ENCODE data around the gene CHRNE. TPM values are rescaled to one million over a fixed set of nuclear protein-coding genes. Genes with fewer than 3 reads are reported as not detected.

CHRNE gene
- total RNA-seq, 2 donors from 2014 or later, result 0.27 TPM; not detected in 1

- H3K36me3 Mint-ChIP-seq, result peaks cover 75 to 89% of the 10 kb centered on the region in 2 donors
- ATAC-seq, result no peak
- no peaks in the 10 kb centered on the region for H3K9me3 Mint-ChIP-seq
- peak overlapping the region; percentile 97 to 98 for H3K27ac Mint-ChIP-seq
- no peak for DNase-seq (ENCODE audit: low spot score in 2 of 2)
These were observed 40.0 kb upstream of the CHRNE start for GRCh38 chr17:4942760-4943508.

GRCh38 chr17:4941319-4941610, 38.4 kb upstream of the CHRNE start:
- H3K36me3 Mint-ChIP-seq, result peaks cover 61 to 75% of the 10 kb centered on the region in 2 donors
- ATAC-seq (no peak), DNase-seq (ENCODE audit: low spot score in 2 of 2) (no peak)
- H3K9me3 Mint-ChIP-seq, result no peaks in the 10 kb centered on the region
- H3K27ac Mint-ChIP-seq, result peak overlapping the region; percentile 97 to 98

- ATAC-seq (peak in 1 of 2 donors; percentile 7), DNase-seq (ENCODE audit: low spot score in 2 of 2) (peak in 1 of 2 donors; percentile 78)
- Mint-ChIP-seq H3K9me3 (no peaks in the 10 kb centered on the region), H3K27ac (peak overlapping the region; percentile 97 to 98), H3K36me3 (peaks cover 56 to 70% of the 10 kb centered on the region in 2 donors)
These were observed 37.8 kb upstream of the CHRNE start for GRCh38 chr17:4940555-4941318.

GRCh38 chr17:4939796-4940554, 37.1 kb upstream of the CHRNE start, which contains the start of the genes RNF167 and SLC25A11:
TSS of gene RNF167 (plus strand) at chr17:4940268. CDS start at chr17:4940910, 642 bp downstream.
TSS of gene SLC25A11 (minus strand) at chr17:4940046. CDS start at chr17:4939910, 136 bp downstream.
- peaks cover 48 to 62% of the 10 kb centered on the region in 2 donors for H3K36me3 Mint-ChIP-seq
- DNase-seq (ENCODE audit: low spot score in 2 of 2) (peak; percentile 96 to 97), ATAC-seq (peak; percentile 83 to 84)
- peak within 1 kb of the TSS; percentile 97 to 98 for H3K27ac Mint-ChIP-seq
- H3K9me3 Mint-ChIP-seq, result no peaks in the 10 kb centered on the region

GRCh38 chr17:4939546-4939795, 36.6 kb upstream of the CHRNE start:
- Mint-ChIP-seq H3K27ac (peak overlapping the region; percentile 93 to 98), H3K9me3 (no peaks in the 10 kb centered on the region), H3K36me3 (peaks cover 43 to 57% of the 10 kb centered on the region in 2 donors)
- DNase-seq (ENCODE audit: low spot score in 2 of 2), result no peak
- ATAC-seq, result peak in 1 of 2 donors; percentile 0

- peak overlapping the region; percentile 93 to 98 for H3K27ac Mint-ChIP-seq
- DNase-seq (ENCODE audit: low spot score in 2 of 2) (no peak), ATAC-seq (no peak)
- no peaks in the 10 kb centered on the region for H3K9me3 Mint-ChIP-seq
- H3K36me3 Mint-ChIP-seq, result peaks cover 39 to 52% of the 10 kb centered on the region in 2 donors
These were observed 36.0 kb upstream of the CHRNE start for GRCh38 chr17:4938688-4939545.

- no peaks in the 10 kb centered on the region for H3K9me3 Mint-ChIP-seq
- ATAC-seq (no peak), DNase-seq (ENCODE audit: low spot score in 2 of 2) (no peak)
- H3K36me3 Mint-ChIP-seq, result peaks cover 35 to 46% of the 10 kb centered on the region in 2 donors
- peak overlapping the region; percentile 87 to 98 for H3K27ac Mint-ChIP-seq
These were observed 35.2 kb upstream of the CHRNE start for GRCh38 chr17:4938069-4938491.

- Mint-ChIP-seq H3K36me3 (peaks cover 30 to 41% of the 10 kb centered on the region in 2 donors), H3K27ac (peak overlapping the region in 1 of 2 donors; percentile 51), H3K9me3 (no peaks in the 10 kb centered on the region)
- ATAC-seq (no peak), DNase-seq (ENCODE audit: low spot score in 2 of 2) (no peak)
These were observed 34.7 kb upstream of the CHRNE start for GRCh38 chr17:4937553-4937952.

- DNase-seq (ENCODE audit: low spot score in 2 of 2), result no peak
- H3K36me3 Mint-ChIP-seq, result peaks cover 19 to 30% of the 10 kb centered on the region in 2 donors
- H3K9me3 Mint-ChIP-seq, result no peaks in the 10 kb centered on the region
- ATAC-seq, result no peak
- H3K27ac Mint-ChIP-seq, result peak overlapping the region; percentile 51 to 70
These were observed 33.5 kb upstream of the CHRNE start for GRCh38 chr17:4936436-4936835.

- Mint-ChIP-seq H3K36me3 (peaks cover 11 to 22% of the 10 kb centered on the region in 2 donors), H3K9me3 (no peaks in the 10 kb centered on the region), H3K27ac (peak overlapping the region in 1 of 2 donors; percentile 51)
- DNase-seq (ENCODE audit: low spot score in 2 of 2) (no peak), ATAC-seq (no peak)
These were observed 32.8 kb upstream of the CHRNE start for GRCh38 chr17:4935650-4936049.

- Mint-ChIP-seq H3K27ac (peak overlapping the region; percentile 27 to 56), H3K36me3 (peaks cover 4 to 13% of the 10 kb centered on the region in 2 donors), H3K9me3 (no peaks in the 10 kb centered on the region)
- DNase-seq (ENCODE audit: low spot score in 2 of 2) (peak in 1 of 2 donors; percentile 78), ATAC-seq (peak in 1 of 2 donors; percentile 88)
These were observed 31.5 kb upstream of the CHRNE start for GRCh38 chr17:4934173-4934979.

- DNase-seq (ENCODE audit: low spot score in 2 of 2) (no peak), ATAC-seq (no peak)
- H3K36me3 Mint-ChIP-seq, result peaks cover 0 to 6% of the 10 kb centered on the region in 2 donors
- H3K27ac Mint-ChIP-seq, result peak overlapping the region in 1 of 2 donors; percentile 56
- H3K9me3 Mint-ChIP-seq, result no peaks in the 10 kb centered on the region
These were observed 30.7 kb upstream of the CHRNE start for GRCh38 chr17:4933646-4934045.

- no peak for DNase-seq (ENCODE audit: low spot score in 2 of 2)
- Mint-ChIP-seq H3K36me3 (no peaks in the 10 kb centered on the region), H3K27ac (no peak overlapping the region), H3K9me3 (no peaks in the 10 kb centered on the region)
- ATAC-seq, result no peak
These were observed 29.9 kb upstream of the CHRNE start for GRCh38 chr17:4932756-4933155.

GRCh38 chr17:4931963-4932362, 29.1 kb upstream of the CHRNE start, which contains the start of gene GP1BA:
TSS of gene GP1BA (plus strand) at chr17:4932277. CDS start at chr17:4932605, 328 bp downstream.
- no peaks in the 10 kb centered on the region for H3K36me3 Mint-ChIP-seq
- DNase-seq (ENCODE audit: low spot score in 2 of 2) (no peak), ATAC-seq (no peak)
- peak within 1 kb of the TSS in 1 of 2 donors; percentile 52 for H3K27ac Mint-ChIP-seq
- no peaks in the 10 kb centered on the region for H3K9me3 Mint-ChIP-seq

GRCh38 chr17:4928881-4929280, 26.0 kb upstream of the CHRNE start:
- no peak for ATAC-seq
- Mint-ChIP-seq H3K27ac (no peak overlapping the region), H3K36me3 (no peaks in the 10 kb centered on the region), H3K9me3 (no peaks in the 10 kb centered on the region)
- DNase-seq (ENCODE audit: low spot score in 2 of 2), result no peak

Data from activated naive CD4-positive, alpha-beta T cell treated with anti-CD3 and anti-CD28 coated beads, Interleukin-2, amount 50 U/mL, for 72 hours (primary cell).